HG02763 (cell line): ENCODE measurements around the gene RNASE8.

Experiments
- ATAC-seq: cut with Tn5 transposase; IDR thresholded peaks from one replicate; pipeline ENCODE4 v1.9.1; 2021; ENCODE audit warnings: mild to moderate bottlenecking, moderate library complexity; ENCODE audit not compliant: unreplicated experiment

The RNASE8 gene

DNA sequence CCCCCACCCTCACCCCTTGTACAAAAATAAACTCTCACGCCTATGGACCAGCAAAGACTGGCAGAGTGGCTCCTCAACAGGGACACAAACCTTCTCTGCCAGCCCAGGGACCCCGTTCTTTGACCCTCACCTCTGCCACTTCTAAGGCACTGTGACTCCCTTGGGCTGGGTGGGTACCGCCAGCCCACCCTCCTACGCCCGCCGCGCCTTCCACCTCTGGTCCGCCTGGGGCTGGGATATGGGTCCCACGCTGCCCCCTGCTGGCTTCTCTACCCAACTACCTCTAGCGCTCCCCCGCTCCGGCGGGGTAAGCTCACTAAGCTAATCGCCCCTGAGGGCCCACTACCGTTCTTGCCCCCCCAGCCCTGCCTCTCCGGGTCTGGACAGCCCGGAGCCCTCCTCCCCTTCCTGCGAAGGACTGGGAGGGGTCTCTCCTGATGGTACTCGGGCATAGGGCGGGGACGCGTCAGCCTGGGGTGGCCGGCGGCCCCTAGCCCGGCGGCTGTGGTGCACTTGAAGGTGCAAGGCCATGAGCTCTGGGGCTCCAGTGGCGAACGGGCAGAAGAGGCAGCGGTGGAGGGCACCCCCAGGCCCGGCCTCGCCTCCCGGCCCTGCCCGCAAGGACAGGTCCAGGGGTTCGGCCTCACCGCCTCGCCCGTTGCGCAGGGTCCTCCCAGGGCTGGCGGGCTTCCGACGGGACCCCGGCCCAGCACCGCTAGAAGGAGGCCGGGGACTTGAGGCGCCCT lies 32.7 kb downstream of the RNASE8 start:
- ATAC-seq: no peak

- no peak for ATAC-seq
Observed at GRCh38 chr14:21090940-21091663, 33.5 kb downstream of the RNASE8 start.

DNA sequence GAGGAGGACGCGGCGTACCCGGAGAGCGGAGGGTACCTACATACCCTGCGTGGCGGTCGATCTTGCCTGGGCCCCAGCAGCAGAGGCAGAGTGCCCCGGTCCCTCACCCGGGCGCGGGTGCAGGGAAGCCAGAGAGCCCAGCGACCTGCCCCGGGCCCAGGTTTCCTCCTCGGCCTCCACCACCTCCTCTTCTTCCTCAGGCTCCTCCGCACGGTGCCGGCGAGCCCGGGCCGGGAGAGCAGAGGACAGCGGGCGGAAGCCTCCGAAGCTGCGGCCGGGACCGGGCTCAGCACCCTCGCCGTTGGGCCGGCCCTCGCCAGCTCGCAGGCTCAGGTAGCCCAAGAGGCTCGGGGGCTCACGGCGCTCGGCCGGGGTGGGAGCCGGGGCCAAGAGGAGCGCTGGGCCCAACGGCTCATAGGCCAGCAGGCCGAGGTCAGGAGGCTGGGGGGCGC lies 34.2 kb downstream of the RNASE8 start:
- no peak for ATAC-seq

DNA sequence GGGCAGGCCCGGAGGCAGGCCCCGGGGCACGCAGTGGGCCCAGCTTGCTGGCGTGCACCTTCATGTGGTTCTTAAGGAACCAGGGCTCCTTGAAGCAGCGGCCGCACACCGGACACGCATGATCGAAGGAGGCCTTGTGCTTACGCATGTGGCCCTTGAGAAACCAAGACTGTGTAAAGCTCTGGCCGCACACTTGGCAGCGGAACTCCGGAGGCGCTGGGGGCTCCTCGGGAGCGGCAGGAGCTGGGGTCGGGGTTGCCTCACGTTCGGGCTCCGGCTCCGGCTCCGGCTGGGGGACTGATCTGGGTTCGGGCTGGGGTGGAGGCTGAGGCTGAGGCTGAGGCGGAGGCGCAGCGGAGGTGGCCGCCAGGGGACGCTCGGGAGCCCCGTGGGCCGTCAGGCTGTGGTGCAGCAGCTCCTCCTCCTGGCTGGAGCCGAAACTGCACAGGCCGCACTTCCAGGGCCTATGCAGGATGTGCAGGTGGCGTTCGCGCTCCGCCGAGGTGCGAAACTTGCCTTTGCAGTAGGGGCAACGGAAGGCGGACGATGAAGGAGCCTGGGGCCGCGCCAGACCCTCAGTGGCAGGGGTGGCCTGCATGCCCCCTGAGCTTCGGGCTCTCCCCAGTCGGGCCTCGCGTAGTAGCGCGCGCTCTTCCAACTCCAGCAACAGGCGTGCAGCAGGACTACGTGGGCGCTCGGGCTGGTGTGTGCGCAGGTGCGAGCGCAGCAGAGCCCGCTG lies 34.8 kb downstream of the RNASE8 start:
- ATAC-seq: peak; percentile 86

- ATAC-seq: no peak
Observed at GRCh38 chr14:21093018-21093417, 35.4 kb downstream of the RNASE8 start.

DNA sequence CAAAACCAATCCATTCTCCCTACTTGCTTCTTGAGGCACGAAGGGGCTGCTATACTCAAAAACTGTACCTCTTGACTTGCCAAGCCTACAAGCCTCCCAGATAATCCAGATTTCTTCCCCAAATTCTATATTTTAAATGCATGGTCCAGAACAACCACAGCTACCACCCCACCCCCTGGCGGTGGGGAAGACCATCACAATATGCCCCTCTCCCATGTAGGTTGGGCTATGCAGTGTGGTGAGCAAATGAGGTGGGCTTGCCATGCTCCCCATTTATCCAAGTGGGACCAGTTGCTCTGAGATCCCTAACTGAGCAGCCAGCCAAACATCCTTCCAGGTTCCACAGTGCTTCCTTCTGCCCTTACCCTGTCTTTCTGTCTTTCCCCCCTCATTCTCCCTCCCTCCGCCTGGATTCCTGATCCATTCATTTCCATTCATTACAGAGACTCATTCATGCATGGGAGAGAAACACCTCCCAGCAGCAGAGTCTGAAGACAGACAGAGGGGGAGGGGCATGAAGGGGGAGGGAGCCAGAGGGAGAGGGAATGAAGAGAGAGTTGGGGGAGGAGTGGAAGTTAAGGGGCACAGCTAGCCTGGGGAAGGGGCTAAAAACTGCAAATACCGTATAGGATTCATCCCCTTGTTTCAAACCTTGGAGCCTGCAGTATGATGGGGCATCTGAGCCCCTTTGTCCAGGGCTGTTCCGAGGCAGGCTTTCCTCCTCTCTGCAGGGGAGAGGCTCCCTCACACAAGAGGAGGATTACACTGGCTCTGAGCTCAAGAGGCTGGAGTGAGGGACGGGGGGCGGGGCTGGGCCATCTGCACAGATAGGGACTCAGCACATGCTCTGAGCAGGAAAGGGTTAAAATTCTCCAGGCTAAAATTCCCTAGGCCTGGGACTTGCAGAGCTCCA lies 36.4 kb downstream of the RNASE8 start:
- no peak for ATAC-seq

DNA sequence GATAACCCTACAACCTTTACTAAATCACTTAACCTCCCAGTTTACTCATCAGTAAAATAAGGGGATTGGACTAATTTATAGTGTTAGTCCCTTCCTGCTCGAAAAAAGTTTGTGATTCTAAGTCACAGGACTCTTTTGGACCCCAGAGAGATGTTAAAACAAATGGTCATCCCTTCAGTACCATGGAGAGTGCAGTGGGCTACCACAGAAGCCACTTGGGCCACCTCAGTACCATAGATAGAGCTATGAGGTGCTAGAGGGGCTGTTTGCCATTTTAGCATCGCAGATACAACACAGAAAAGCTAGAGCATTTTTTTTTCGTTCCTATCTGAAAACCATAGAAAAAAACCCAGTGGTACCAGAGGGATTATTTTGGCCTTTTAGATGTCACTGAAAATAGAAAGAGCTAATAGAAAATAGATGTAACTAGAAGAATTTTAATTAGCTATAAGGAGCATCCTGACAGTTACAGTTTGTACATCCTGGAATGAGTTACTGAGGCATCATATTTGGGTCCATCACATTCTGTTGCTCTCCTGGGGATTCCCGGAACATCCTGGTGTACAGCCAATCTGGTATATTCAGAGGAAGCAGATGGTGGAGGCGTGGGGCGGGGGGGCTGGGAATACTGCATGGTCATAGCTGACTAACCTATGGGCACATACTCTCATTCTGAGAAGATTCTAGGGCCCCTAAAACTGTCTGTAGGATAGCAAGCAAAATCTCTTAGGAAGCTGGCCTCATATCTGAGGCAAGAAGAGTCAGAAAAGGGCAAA lies 38.0 kb downstream of the RNASE8 start:
- no peak for ATAC-seq

- ATAC-seq: no peak
Observed at GRCh38 chr14:21096438-21096837, 38.8 kb downstream of the RNASE8 start.

DNA sequence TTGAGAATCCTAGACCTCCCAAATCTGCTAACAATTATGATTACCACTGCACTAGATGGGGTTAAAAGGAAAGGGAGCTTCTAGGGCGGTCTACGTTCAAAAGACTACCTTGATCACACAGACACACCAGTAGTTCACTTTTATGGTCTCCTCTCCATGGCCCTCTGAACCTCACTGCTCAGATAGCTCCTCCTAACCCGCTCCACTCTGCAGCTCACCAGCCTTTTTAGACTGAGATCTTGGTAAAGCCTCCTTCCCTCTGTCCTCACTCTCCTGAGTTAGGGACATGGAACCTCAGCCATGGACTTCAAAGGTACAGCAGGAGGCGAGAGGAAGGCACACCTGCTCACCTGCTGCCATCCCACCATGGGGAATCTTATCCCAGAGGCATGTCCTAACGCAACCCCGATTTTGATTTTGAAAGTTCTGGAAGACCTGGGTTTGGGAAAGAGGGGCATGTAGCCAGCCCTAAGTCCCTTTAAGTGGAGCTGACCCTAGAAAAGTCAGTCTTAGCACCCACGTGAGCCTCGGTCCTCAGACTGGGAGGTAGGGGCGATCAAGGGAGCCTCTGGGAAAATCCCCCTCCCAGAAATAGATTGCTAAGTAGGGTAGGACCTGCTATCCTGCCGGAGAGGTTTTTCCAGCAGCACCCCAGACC lies 39.5 kb downstream of the RNASE8 start:
- no peak for ATAC-seq

DNA sequence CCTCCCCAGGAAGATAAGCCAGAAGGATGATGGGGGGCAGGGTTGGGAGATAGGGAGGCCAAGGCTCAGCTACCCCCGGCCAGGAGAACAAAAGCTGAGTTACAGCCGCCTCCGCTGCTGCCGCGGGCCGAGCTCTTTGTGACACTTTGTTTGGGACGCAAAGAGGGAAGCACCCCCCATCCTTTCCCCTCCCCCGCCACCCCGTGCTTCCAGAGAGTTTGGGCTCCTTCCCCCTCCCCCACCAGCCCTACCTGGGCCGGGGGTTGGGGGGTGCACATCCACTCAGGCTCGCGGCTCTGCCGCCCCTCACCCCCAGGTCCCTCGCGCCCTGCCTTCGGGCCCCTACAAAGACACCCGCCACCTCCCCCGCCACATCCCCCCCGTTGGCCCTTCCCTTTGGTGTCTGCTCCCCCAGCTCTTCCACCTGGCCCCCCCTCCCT lies 40.0 kb downstream of the RNASE8 start:
- no peak for ATAC-seq

GRCh38 chr14:21098076-21098891 lies 40.7 kb downstream of the RNASE8 start, which contains the start of gene ZNF219:
Gene ZNF219, minus strand, starts transcription at chr14:21098655. Its CDS starts 5,064 bp downstream, at chr14:21093591.
- no peak for ATAC-seq

DNA sequence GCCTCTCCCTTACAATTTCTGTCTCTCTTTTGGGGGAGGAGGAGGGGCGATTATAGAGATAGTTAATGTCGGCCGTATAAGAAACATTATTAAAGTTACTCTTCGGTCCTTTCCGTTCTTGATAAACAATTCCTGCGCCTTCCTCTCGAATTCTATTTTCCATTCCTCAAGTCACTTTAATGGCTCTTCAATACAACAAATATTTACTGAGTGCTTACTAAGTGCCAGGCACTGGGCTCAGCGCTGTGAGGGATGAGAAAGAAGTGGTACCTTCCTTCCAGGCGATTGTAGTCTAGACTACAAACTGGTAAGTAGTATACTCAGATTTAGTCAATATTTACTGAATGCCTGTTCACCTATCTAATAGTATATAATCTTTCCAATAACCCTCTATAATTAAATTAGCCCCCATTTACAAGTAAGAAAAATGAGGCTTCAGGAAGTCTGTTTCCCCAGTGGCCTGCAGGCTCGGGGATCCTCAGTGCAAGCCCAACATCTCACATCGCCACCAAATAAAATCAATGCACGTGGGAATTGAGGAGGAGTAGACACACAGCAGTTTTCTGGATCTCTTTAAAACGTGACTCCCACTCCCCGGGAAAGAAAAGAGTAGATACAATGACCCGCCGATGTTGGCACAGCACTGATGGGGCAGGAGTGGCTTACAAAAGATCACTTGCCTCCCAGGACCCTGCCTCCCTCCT lies 41.4 kb downstream of the RNASE8 start:
- ATAC-seq: no peak

GRCh38 chr14:21099596-21099985 lies 42.0 kb downstream of the RNASE8 start:
- ATAC-seq: no peak

- ATAC-seq: no peak
Observed at GRCh38 chr14:21100931-21101330, 43.3 kb downstream of the RNASE8 start, which contains the start of gene TMEM253. Gene TMEM253, plus strand, starts transcription at chr14:21101066. Its CDS starts 278 bp downstream, at chr14:21101344.

- no peak for ATAC-seq
Observed at GRCh38 chr14:21101802-21102413, 44.3 kb downstream of the RNASE8 start.

DNA sequence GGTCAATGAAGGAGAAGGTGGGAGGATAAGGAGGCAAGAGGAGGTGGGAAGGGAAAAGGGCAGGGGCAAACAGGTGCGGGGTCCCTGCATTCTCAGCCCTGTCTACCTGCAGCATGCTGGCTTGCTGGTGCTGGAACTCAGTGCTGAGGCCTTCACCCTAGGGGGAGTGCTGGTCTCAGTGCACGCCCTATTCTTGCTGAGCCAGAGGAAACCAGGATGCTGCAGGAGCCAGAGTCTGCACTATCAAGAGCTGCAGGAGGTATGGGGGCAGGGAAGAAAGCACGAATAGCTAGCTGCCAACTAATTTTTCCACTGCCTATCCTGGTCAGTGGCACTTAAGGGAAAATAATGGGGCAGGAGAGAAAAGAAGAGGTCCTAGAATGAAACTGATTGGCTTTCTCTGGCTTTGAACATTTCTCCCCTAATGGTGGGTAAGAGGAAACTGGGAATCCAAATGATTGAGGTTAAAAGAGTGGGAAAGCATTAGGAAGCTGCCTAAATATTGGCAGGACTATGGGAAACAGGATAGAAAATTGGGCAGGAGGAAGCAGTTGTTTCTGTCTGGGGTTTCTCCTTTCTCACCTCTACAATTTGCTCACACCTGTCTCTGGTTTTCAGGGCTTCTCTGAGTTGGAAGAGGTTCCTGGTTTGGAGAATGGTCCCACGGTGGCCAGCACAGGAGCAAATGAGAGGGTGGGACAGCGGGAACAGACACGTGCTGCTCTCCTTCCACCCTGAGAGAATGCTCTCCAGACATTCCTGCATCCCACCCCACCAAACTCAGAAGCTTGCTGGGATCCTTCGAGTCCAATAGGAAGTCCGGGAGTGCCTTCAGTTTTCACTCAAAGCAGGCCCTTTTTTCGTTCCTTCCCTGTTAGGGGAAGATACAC lies 45.1 kb downstream of the RNASE8 start:
- ATAC-seq: no peak
